GM12864 (cell line): ENCODE measurements around the gene LY6G6F.

Experiments
- DNase-seq: peaks from one replicate; pipeline ENCODE4 v3.0.0-alpha.2; 2011; ENCODE audit warnings: low read depth
- H3K4me3 ChIP-seq: 2 replicates; pipeline ENCODE4 v1.5.1; 2011; ENCODE audit warnings: mild to moderate bottlenecking, low read depth, low read length, control low read depth
- CTCF ChIP-seq: IDR thresholded peaks from 2 replicates; pipeline ENCODE4 v1.5.1; 2011; ENCODE audit warnings: low read depth, mild to moderate bottlenecking, moderate library complexity, low read length, control low read depth, inconsistent platforms; ENCODE audit errors: missing control alignments

The LY6G6F gene

DNA sequence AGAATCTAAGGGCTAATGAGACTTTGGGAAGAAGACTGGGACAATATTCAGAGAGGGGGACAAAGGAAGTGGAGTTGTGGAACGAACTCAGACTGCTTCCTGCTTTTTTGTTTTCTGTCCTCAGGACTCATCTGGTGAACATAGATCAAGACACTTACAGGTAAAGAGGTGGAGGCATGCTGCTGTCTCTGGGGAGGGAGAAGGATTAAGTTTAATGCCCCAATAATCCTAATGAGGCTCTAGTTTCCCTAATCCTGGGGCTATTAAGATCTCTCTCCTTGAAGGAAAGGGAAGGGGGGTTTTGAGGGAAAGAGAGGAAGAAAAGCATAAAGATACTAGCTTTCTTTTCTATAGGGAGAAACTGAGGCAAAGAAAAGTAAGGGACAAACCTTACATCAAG is 37.8 kb downstream of the LY6G6F start:
- no peak overlapping the region for H3K4me3 ChIP-seq
- no peak for TF ChIP-seq CTCF
- DNase-seq, result no peak

- no peak for DNase-seq
- no peak for TF ChIP-seq CTCF
- no peak overlapping the region for H3K4me3 ChIP-seq
Observed at GRCh38 chr6:31749301-31750036, 42.8 kb downstream of the LY6G6F start.

- no peak for TF ChIP-seq CTCF
- no peak for DNase-seq
- no peak overlapping the region for H3K4me3 ChIP-seq
Observed at GRCh38 chr6:31750411-31751022, 43.9 kb downstream of the LY6G6F start.

- no peak for DNase-seq
Observed at GRCh38 chr6:31752739-31753319, 46.2 kb downstream of the LY6G6F start.

GRCh38 chr6:31758281-31758680 is 51.6 kb downstream of the LY6G6F start:
- no peak overlapping the region for H3K4me3 ChIP-seq
- TF ChIP-seq CTCF, result no peak
- no peak for DNase-seq

More at GRCh38 chr6:31752739-31753319, 46.2 kb downstream of the LY6G6F start:
- no peak for TF ChIP-seq CTCF
- no peak overlapping the region for H3K4me3 ChIP-seq
